Prostate gland (tissue), 2 donors: ENCODE results near the gene FAAP100. TPM values are rescaled to one million over a fixed set of nuclear protein-coding genes. Genes with fewer than 3 reads are reported as not detected.

Experiments
- DNase-seq: peaks from one replicate; pipeline ENCODE4 v3.0.0-alpha.2; 2019; ENCODE audit warnings: low spot score
- H3K27ac ChIP-seq, 2 donors: fragments of 200-600 bp; sonication (generic); 2 replicates each; pipeline ENCODE4 v1.5.1; 2017 to 2019
- H3K27me3 ChIP-seq: fragments of 200-600 bp; sonication (generic); replicated peaks from 2 replicates; pipeline ENCODE4 v1.5.1; 2019; ENCODE audit not compliant: insufficient read depth
- H3K36me3 ChIP-seq, 2 donors: fragments of 200-600 bp; sonication (generic); 1 replicate in 1 of 2; 2 replicates in 1 of 2; pipeline versions ENCODE4 v1.5.1 to v1.8.1; 2017 to 2019
- H3K4me1 ChIP-seq: fragments of 200-600 bp; sonication (generic); replicated peaks from 2 replicates; pipeline ENCODE4 v1.5.1; 2019
- H3K4me3 ChIP-seq, 2 donors: fragments of 200-600 bp; sonication (generic); 2 replicates each; pipeline ENCODE4 v1.5.1; 2017 to 2019
- H3K9me3 ChIP-seq: fragments of 200-600 bp; sonication (generic); 2 replicates; pipeline ENCODE4 v1.5.1; 2017
- POLR2A ChIP-seq: fragments of 450-650 bp; IDR thresholded peaks from one replicate; pipeline ENCODE4 v1.6.1; 2016; ENCODE audit warnings: antibody characterized with exemption, mild to moderate bottlenecking
- POLR2AphosphoS5 ChIP-seq: sonication (generic); formaldehyde crosslinking; IDR thresholded peaks from one replicate; pipeline ENCODE4 v1.6.1; 2017; ENCODE audit warnings: antibody characterized with exemption
- WGBS: methylation state at CpG from one replicate; pipeline ENCODE4 v1.1.5; 2018; 5-methylcytosine and 5-hydroxymethylcytosine counted together
- intact Hi-C: fragments of 100-400 bp; cut with DNase I; formaldehyde crosslinking; loops from one replicate; pipeline ENCODE4 v1.14.2; 2022
- total RNA-seq, 2 donors: library from RNA; depleted of rRNA; stranded (reverse); fragments of >200 nt; gene quantifications; one replicate each; pipeline ENCODE4 v1.1.0, GENCODE V29; 2016
- TF ChIP-seq, protein P1 (sequence below), 4 experiments: fragments of 200-600 bp in 2 of 4; fragments of 450-650 bp in 2 of 4; sonication (generic) in 2 of 4; IDR thresholded peaks; 1 replicate in 3 of 4; 2 replicates in 1 of 4; pipeline ENCODE4 v1.5.1; 2016 to 2019; ENCODE audit warnings: antibody characterized with exemption in 4 of 4, mild to moderate bottlenecking in 2 of 4, moderate library complexity in 2 of 4

Gene FAAP100
- total RNA-seq, 2 donors from 2014 or later = 27.8 to 44.4 TPM

DNA sequence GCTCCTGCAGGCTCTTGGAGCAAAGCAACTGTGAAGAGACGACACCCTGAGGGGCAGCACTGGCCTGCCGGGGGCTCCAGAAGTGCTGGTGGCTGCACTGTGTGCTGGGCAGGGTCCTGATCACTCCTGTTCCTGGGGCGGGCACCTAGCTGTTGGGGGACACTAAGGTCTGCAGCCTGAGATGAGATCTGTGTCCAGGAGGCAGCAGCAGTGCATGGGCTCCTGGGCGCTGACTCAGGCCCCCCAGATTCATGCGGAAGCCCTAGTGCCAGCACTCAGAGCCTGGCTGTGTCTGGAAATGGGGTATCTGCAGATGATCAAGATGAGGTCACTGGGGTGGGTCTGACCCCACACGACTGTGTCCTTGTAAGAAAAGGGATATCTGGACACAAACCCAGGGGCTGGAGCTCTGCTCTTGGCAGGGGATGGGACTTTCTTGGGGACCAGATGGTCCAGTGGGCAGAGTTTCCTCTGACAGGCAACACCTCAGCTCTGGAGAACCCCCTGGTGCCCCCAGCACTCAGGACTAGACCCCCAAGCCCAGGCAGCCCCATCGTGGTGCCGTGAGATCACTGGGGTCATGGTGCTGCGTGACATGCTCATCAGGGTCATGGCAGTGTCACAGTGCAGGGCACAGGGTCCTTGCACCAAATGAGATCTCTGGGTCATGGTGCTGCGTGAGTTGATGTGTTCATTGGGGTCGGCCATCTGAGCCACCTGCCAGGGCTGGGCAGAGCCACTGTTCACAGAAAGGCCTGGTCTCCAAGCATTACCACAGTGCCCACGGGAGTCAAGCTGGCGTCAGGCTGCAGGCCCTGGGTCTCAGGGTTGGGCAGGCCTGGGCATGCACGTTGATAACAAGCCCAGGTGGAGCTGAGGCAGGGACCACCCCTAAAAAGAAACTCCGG lies 9.5 kb downstream of the FAAP100 start:
- intact Hi-C loops = no loop called here
- Histone ChIP-seq H3K36me3 (peaks cover 0 to 11% of the 10 kb centered on the region in 2 donors), H3K4me3 (no peak overlapping the region), H3K9me3 (no peaks in the 10 kb centered on the region), H3K4me1 (no peaks in the 10 kb centered on the region), H3K27ac (no peak overlapping the region), H3K27me3 (no peaks in the 10 kb centered on the region)
- 71% methylated on average over 14 of the region's 15 CpGs for WGBS
- TF ChIP-seq POLR2A (no peak), POLR2AphosphoS5 (no peak)
- TF ChIP-seq, protein P1, sequence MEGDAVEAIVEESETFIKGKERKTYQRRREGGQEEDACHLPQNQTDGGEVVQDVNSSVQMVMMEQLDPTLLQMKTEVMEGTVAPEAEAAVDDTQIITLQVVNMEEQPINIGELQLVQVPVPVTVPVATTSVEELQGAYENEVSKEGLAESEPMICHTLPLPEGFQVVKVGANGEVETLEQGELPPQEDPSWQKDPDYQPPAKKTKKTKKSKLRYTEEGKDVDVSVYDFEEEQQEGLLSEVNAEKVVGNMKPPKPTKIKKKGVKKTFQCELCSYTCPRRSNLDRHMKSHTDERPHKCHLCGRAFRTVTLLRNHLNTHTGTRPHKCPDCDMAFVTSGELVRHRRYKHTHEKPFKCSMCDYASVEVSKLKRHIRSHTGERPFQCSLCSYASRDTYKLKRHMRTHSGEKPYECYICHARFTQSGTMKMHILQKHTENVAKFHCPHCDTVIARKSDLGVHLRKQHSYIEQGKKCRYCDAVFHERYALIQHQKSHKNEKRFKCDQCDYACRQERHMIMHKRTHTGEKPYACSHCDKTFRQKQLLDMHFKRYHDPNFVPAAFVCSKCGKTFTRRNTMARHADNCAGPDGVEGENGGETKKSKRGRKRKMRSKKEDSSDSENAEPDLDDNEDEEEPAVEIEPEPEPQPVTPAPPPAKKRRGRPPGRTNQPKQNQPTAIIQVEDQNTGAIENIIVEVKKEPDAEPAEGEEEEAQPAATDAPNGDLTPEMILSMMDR (IDR thresholded peaks at IDR 0.05) = no peak
- DNase-seq = no peak

DNA sequence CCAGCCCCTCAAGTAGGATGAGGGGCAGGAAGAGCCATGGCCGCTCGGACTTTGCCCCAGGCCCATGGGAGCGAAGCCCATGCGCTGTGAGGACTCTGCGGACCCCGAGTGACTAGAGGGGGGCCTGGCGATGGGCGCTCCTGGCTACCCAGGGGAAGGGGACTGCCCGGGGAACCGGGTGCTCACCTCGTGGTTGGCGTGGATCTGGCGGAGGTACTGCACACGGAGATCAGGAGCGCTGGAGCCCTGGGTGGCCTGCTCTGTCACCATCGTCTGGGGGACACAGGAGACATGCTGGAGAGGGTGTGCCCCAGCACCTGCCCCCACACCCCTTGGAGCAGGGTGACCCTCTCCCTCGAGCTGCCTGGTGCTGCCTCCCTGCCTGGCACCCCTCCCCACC lies 11.0 kb downstream of the FAAP100 start:
- TF ChIP-seq POLR2A (no peak), POLR2AphosphoS5 (no peak)
- TF ChIP-seq, protein P1 (IDR thresholded peaks at IDR 0.05) = no peak
- H3K4me1 ChIP-seq = no peaks in the 10 kb centered on the region
- no peak overlapping the region for H3K27ac ChIP-seq
- DNase-seq = no peak
- H3K36me3 ChIP-seq = peaks cover 0 to 11% of the 10 kb centered on the region in 2 donors
- H3K9me3 ChIP-seq = no peaks in the 10 kb centered on the region
- intact Hi-C loops = no loop called here
- 92% methylated on average over 8 of the region's 17 CpGs for WGBS
- H3K4me3 ChIP-seq = no peak overlapping the region
- peaks cover 4% of the 10 kb centered on the region for H3K27me3 ChIP-seq

DNA sequence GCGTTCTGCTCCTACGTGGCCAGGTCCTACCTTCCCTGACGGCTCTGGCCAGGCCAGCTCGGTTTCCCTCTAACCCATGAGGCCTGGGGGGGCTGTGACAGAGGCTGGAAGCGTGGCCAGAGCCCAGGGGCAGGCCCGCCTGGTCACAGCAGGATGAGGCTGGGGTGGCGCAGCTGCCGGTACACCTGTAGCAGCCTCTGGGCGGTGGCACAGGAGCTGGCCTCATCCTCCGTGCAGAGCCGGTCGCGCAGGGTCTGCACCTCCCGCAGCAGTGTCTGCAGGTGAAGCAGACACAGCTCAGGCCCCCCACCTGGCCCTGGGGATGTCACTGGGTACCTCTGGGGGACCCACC lies 11.5 kb downstream of the FAAP100 start:
- Histone ChIP-seq H3K27ac (no peak overlapping the region), H3K9me3 (no peaks in the 10 kb centered on the region), H3K27me3 (peaks cover 4% of the 10 kb centered on the region), H3K36me3 (peaks cover 0 to 11% of the 10 kb centered on the region in 2 donors), H3K4me1 (no peaks in the 10 kb centered on the region), H3K4me3 (no peak overlapping the region)
- intact Hi-C loops = no loop called here
- WGBS = 92% methylated on average over 6 of the region's 14 CpGs
- no peak for TF ChIP-seq POLR2AphosphoS5
- TF ChIP-seq POLR2A = no peak
- TF ChIP-seq, protein P1 (IDR thresholded peaks at IDR 0.05) = no peak
- DNase-seq = no peak

GRCh38 chr17:81539961-81540675 lies 12.0 kb downstream of the FAAP100 start:
- TF ChIP-seq POLR2A (no peak), POLR2AphosphoS5 (no peak)
- TF ChIP-seq, protein P1 (IDR thresholded peaks at IDR 0.05) = no peak
- WGBS = 89% methylated on average over 28 of the region's 28 CpGs

More at GRCh38 chr17:81539961-81540675, 12.0 kb downstream of the FAAP100 start:
- Histone ChIP-seq H3K27ac (no peak overlapping the region), H3K4me3 (no peak overlapping the region), H3K4me1 (no peaks in the 10 kb centered on the region), H3K9me3 (no peaks in the 10 kb centered on the region), H3K27me3 (peaks cover 4% of the 10 kb centered on the region), H3K36me3 (peaks cover 0 to 11% of the 10 kb centered on the region in 2 donors)
- DNase-seq = no peak
- intact Hi-C loops = no loop called here
